ENCODE data around the gene CCDC92. TPM values are rescaled to one million over a fixed set of nuclear protein-coding genes. Genes with fewer than 3 reads are reported as not detected.

CCDC92 gene
- total and polyA plus RNA-seq, 2 of the 13 experiments (the other 11 are each of a cell fraction or from before 2014, with no cell fraction given): 5.4 to 14.7 TPM

DNA sequence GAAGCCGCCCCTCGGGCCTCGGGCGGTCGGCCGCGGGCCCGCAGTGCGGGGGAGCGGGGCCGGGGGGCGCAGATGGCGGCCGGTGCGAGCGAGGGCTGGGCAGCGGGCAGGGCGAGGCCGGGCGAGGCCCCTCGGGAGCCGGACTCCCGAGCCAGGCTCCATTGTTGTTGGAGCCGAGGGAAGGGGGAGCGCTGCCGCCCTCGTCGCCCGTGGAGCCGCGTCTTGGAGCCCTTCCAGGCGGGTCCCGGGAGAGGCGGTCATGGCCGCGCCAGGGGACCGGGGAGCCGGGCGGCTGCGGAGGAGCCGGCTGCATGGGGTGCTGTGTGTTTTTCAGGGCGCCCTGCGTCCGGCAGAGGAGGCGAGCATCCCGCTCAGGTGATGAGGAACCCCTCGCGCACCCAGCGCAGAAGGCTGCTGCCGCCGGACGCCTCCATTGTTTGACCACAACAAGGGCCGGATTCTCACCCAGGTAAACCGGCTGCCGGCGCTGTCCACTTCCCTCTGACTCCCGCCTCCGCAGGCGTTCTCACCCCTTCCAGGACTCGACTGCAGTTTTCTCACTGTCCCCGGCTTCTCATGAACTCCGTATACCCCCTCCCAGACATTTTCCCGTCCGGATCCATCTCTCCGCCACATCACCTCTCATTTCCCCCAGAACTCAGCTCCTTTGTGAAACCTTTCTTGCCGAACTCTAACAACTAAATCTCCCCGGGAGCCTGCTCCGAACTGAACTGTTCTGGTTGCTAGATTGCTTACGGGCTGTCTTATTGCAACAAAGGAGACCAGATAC is 1.1 kb upstream of the CCDC92 start (continued):
- TF ChIP-seq, protein P1, sequence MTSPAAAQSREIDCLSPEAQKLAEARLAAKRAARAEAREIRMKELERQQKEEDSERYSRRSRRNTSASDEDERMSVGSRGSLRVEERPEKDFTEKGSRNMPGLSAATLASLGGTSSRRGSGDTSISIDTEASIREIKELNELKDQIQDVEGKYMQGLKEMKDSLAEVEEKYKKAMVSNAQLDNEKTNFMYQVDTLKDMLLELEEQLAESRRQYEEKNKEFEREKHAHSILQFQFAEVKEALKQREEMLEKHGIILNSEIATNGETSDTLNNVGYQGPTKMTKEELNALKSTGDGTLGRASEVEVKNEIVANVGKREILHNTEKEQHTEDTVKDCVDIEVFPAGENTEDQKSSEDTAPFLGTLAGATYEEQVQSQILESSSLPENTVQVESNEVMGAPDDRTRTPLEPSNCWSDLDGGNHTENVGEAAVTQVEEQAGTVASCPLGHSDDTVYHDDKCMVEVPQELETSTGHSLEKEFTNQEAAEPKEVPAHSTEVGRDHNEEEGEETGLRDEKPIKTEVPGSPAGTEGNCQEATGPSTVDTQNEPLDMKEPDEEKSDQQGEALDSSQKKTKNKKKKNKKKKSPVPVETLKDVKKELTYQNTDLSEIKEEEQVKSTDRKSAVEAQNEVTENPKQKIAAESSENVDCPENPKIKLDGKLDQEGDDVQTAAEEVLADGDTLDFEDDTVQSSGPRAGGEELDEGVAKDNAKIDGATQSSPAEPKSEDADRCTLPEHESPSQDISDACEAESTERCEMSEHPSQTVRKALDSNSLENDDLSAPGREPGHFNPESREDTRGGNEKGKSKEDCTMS (CRISPR knock-in tag; conservative IDR thresholded peaks at IDR 0.05): no peak
- TF ChIP-seq YY1 (IDR thresholded peaks at IDR 0.05; ENCODE audit: insufficient read depth, insufficient replicate concordance, low read depth, low read length) (peak; percentile 49), MAFG (CRISPR knock-in tag; IDR thresholded peaks at IDR 0.05) (no peak), SAP130 (CRISPR knock-in tag; IDR thresholded peaks at IDR 0.05; ENCODE audit: low read depth) (peak; percentile 45), XRCC5 (optimal IDR thresholded peaks at IDR 0.05; ENCODE audit: low read length) (peak; percentile 15), ZNF329 (CRISPR knock-in tag; IDR thresholded peaks at IDR 0.05; ENCODE audit: low read depth) (0 out of 2 replicates have a peak, but pooled peaks have one; percentile 30), MXD4 (CRISPR knock-in tag; IDR thresholded peaks at IDR 0.05) (no peak), RAD21 (CRISPR knock-in tag; IDR thresholded peaks at IDR 0.05) (peak; percentile 21; the same call in 1 of the 2 replicates), RFX1 (IDR thresholded peaks at IDR 0.05) (no peak), ZNF777 (CRISPR knock-in tag; IDR thresholded peaks at IDR 0.05) (0 out of 2 replicates have a peak, but pooled peaks have one; percentile 3), POLR2AphosphoS2 (IDR thresholded peaks at IDR 0.05; ENCODE audit: low read depth, low read length) (no peak), SRSF9 (IDR thresholded peaks at IDR 0.05; ENCODE audit: borderline replicate concordance, insufficient read depth, low read depth, low read length, poor library complexity, severe bottlenecking) (no peak)
- TF ChIP-seq, protein P2, sequence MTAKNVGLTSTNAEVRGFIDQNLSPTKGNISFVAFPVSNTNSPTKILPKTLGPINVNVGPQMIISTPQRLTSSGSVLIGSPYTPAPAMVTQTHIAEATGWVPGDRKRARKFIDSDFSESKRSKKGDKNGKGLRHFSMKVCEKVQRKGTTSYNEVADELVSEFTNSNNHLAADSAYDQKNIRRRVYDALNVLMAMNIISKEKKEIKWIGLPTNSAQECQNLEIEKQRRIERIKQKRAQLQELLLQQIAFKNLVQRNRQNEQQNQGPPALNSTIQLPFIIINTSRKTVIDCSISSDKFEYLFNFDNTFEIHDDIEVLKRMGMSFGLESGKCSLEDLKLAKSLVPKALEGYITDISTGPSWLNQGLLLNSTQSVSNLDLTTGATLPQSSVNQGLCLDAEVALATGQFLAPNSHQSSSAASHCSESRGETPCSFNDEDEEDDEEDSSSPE (CRISPR knock-in tag; IDR thresholded peaks at IDR 0.05): no peak
- TF ChIP-seq, protein P3, sequence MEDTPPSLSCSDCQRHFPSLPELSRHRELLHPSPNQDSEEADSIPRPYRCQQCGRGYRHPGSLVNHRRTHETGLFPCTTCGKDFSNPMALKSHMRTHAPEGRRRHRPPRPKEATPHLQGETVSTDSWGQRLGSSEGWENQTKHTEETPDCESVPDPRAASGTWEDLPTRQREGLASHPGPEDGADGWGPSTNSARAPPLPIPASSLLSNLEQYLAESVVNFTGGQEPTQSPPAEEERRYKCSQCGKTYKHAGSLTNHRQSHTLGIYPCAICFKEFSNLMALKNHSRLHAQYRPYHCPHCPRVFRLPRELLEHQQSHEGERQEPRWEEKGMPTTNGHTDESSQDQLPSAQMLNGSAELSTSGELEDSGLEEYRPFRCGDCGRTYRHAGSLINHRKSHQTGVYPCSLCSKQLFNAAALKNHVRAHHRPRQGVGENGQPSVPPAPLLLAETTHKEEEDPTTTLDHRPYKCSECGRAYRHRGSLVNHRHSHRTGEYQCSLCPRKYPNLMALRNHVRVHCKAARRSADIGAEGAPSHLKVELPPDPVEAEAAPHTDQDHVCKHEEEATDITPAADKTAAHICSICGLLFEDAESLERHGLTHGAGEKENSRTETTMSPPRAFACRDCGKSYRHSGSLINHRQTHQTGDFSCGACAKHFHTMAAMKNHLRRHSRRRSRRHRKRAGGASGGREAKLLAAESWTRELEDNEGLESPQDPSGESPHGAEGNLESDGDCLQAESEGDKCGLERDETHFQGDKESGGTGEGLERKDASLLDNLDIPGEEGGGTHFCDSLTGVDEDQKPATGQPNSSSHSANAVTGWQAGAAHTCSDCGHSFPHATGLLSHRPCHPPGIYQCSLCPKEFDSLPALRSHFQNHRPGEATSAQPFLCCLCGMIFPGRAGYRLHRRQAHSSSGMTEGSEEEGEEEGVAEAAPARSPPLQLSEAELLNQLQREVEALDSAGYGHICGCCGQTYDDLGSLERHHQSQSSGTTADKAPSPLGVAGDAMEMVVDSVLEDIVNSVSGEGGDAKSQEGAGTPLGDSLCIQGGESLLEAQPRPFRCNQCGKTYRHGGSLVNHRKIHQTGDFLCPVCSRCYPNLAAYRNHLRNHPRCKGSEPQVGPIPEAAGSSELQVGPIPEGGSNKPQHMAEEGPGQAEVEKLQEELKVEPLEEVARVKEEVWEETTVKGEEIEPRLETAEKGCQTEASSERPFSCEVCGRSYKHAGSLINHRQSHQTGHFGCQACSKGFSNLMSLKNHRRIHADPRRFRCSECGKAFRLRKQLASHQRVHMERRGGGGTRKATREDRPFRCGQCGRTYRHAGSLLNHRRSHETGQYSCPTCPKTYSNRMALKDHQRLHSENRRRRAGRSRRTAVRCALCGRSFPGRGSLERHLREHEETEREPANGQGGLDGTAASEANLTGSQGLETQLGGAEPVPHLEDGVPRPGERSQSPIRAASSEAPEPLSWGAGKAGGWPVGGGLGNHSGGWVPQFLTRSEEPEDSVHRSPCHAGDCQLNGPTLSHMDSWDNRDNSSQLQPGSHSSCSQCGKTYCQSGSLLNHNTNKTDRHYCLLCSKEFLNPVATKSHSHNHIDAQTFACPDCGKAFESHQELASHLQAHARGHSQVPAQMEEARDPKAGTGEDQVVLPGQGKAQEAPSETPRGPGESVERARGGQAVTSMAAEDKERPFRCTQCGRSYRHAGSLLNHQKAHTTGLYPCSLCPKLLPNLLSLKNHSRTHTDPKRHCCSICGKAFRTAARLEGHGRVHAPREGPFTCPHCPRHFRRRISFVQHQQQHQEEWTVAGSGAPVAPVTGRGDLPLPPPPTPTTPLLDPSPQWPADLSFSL (CRISPR knock-in tag; IDR thresholded peaks at IDR 0.05): no peak
- TF ChIP-seq, protein P4, sequence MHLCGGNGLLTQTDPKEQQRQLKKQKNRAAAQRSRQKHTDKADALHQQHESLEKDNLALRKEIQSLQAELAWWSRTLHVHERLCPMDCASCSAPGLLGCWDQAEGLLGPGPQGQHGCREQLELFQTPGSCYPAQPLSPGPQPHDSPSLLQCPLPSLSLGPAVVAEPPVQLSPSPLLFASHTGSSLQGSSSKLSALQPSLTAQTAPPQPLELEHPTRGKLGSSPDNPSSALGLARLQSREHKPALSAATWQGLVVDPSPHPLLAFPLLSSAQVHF (CRISPR knock-in tag; IDR thresholded peaks at IDR 0.05): no peak

Measured in HepG2 (cell line).